Activated naive CD4-positive, alpha-beta T cell treated with anti-CD3 and anti-CD28 coated beads, Interleukin-2, amount 50 U/mL, for 72 hours (primary cell): ENCODE measurements around the gene OR4C12. TPM values are rescaled to one million over a fixed set of nuclear protein-coding genes. Genes with fewer than 3 reads are reported as not detected.
A peak's percentile ranks its signal among the peaks of the same experiment; 100 is the strongest.
"Not testable (repeated sequence)": the region's sequence is repeated elsewhere in the genome, so short reads cannot be mapped to it uniquely, and the experiment has no call there.

ENCODE experiments used
- ATAC-seq, 2 donors: fragments of 150-1000 bp; cut with Tn5 transposase; 2 replicates each; pipeline ENCODE4 v1.10.0; 2021; ENCODE audit warnings: mild to moderate bottlenecking in 2 of 2, moderate library complexity in 2 of 2
- DNase-seq, 2 donors: peaks; one replicate each; pipeline ENCODE4 v3.0.0; 2021 to 2022; ENCODE audit warnings: low spot score in 2 of 2
- H3K27ac Mint-ChIP-seq, 2 donors: one replicate each; pipeline ENCODE4 v1.8.0; 2022; ENCODE audit warnings: mild to moderate bottlenecking in 2 of 2, mixed read lengths in 2 of 2
- H3K36me3 Mint-ChIP-seq, 2 donors: one replicate each; pipeline ENCODE4 v1.8.0; 2022; ENCODE audit warnings: mixed read lengths in 2 of 2
- H3K9me3 Mint-ChIP-seq, 2 donors: one replicate each; pipeline ENCODE4 v1.8.0; 2022; ENCODE audit warnings: mixed read lengths in 2 of 2
- total RNA-seq, 2 donors: library from RNA; stranded (reverse); gene quantifications; one replicate each; pipeline ENCODE4 v1.2.3, GENCODE V29; 2022

The OR4C12 gene
- total RNA-seq: not detected

- H3K36me3 Mint-ChIP-seq, H3K27ac Mint-ChIP-seq, ATAC-seq, DNase-seq: not testable (repeated sequence)
- H3K9me3 Mint-ChIP-seq: peaks cover 9 to 14% of the 10 kb centered on the region in 2 donors
Observed at GRCh38 chr11:49982435-49982834, at the start of gene OR4C12. Gene OR4C12 (minus strand): TSS chr11:49982535. CDS start chr11:49982501, 34 bp downstream.

GRCh38 chr11:50030193-50030592 lies 47.9 kb upstream of the OR4C12 start:
- Mint-ChIP-seq H3K27ac (no peak overlapping the region), H3K9me3 (peaks cover 17 to 42% of the 10 kb centered on the region in 2 donors), H3K36me3 (peaks cover 0 to 7% of the 10 kb centered on the region in 2 donors)
- no peak for ATAC-seq
- no peak for DNase-seq

- DNase-seq: peak in 1 of 2 donors; percentile 55
- Mint-ChIP-seq H3K36me3 (peaks cover 0 to 12% of the 10 kb centered on the region in 2 donors), H3K9me3 (peaks cover 9 to 10% of the 10 kb centered on the region in 2 donors), H3K27ac (no peak overlapping the region)
- no peak for ATAC-seq
Observed at GRCh38 chr11:49995565-49995964, 13.2 kb upstream of the OR4C12 start.

- not testable (repeated sequence) for H3K36me3 Mint-ChIP-seq, DNase-seq, ATAC-seq, H3K27ac Mint-ChIP-seq
- H3K9me3 Mint-ChIP-seq: peaks cover 18 to 22% of the 10 kb centered on the region in 2 donors
Observed at GRCh38 chr11:49973439-49973838, 8.9 kb downstream of the OR4C12 start.

GRCh38 chr11:49952091-49952490 lies 30.2 kb downstream of the OR4C12 start, which contains the start of gene OR4C13:
Gene OR4C13 (plus strand): TSS chr11:49952391. CDS start chr11:49952423, 32 bp downstream.
- Mint-ChIP-seq H3K9me3 (peaks cover 11 to 20% of the 10 kb centered on the region in 2 donors), H3K27ac (no peak within 1 kb of the TSS), H3K36me3 (peaks cover 0 to 6% of the 10 kb centered on the region in 2 donors)
- ATAC-seq (no peak), DNase-seq (no peak)

- peaks cover 17 to 21% of the 10 kb centered on the region in 2 donors for H3K9me3 Mint-ChIP-seq
- ATAC-seq, H3K36me3 Mint-ChIP-seq, H3K27ac Mint-ChIP-seq, DNase-seq: not testable (repeated sequence)
Observed at GRCh38 chr11:49948701-49949100, 33.6 kb downstream of the OR4C12 start.

Other genes with a start within 250 kb of the OR4C12 start
- not detected for gene OR4C13, start 30.1 kb downstream of the OR4C12 start, total RNA-seq
- not detected for gene OR4C45, start 50.3 kb upstream of the OR4C12 start, total RNA-seq